IMR-90 (cell line): ENCODE measurements around the gene PDK1. TPM values are rescaled to one million over a fixed set of nuclear protein-coding genes. Genes with fewer than 3 reads are reported as not detected.
A peak's percentile ranks its signal among the peaks of the same experiment; 100 is the strongest.

Experiments used
- ATAC-seq: fragments of 200-7000 bp; cut with Tn5 transposase; 2 replicates; pipeline ENCODE4 v1.9.1; 2020; ENCODE audit warnings: low read depth, mild to moderate bottlenecking, moderate library complexity
- BruUV-seq: library from RNA; stranded (reverse); fragments of 400-500 nt; replicated peaks from 2 replicates; lab custom pipeline; 2021; lab: Mats Ljungman, UMichigan
- CTCF ChIA-PET: fragments of 300-600 bp; formaldehyde crosslinking; extraction: SDS; loops from one replicate; lab custom pipeline; 2021; ENCODE audit warnings: antibody characterized with exemption; lab: Yijun Ruan, JAX
- POLR2A ChIA-PET: fragments of 300-600 bp; sonication (Branson Sonifier 250); formaldehyde crosslinking; loops from one replicate; lab custom pipeline; 2022; ENCODE audit warnings: antibody characterized with exemption; ENCODE audit not compliant: unreplicated experiment; lab: Charles Lee
- DNase-seq: peaks from one replicate; pipeline ENCODE4 v3.0.0; 2013
- H2AFZ ChIP-seq: replicated peaks from 2 replicates; pipeline ENCODE3; 2013; ENCODE audit warnings: low read length, mild to moderate bottlenecking; ENCODE audit not compliant: poor library complexity
- H2AK5ac ChIP-seq: 2 replicates; pipeline ENCODE4 v1.6.1; 2013; ENCODE audit warnings: low read depth, low read length, inconsistent platforms
- H2AK9ac ChIP-seq: replicated peaks from 2 replicates; pipeline ENCODE3; 2013; ENCODE audit warnings: mild to moderate bottlenecking, low read depth, low read length, moderate library complexity; ENCODE audit not compliant: poor library complexity
- H2BK120ac ChIP-seq: 2 replicates; pipeline ENCODE4 v1.6.1; 2013; ENCODE audit warnings: low read depth, low read length, inconsistent platforms
- H2BK15ac ChIP-seq: 3 replicates; pipeline ENCODE4 v1.6.1; 2013; ENCODE audit warnings: low read depth, low read length, inconsistent platforms
- H2BK20ac ChIP-seq: 2 replicates; pipeline ENCODE4 v1.6.1; 2013; ENCODE audit warnings: low read depth, mild to moderate bottlenecking, inconsistent platforms, low read length, moderate library complexity
- H2BK5ac ChIP-seq: 2 replicates; pipeline ENCODE4 v1.6.1; 2013; ENCODE audit warnings: mild to moderate bottlenecking, low read depth, low read length, inconsistent platforms; ENCODE audit not compliant: poor library complexity, severe bottlenecking
- H3K14ac ChIP-seq: replicated peaks from 2 replicates; pipeline ENCODE4 v1.6.1; 2013; ENCODE audit warnings: low read depth, low read length, inconsistent platforms
- H3K18ac ChIP-seq: 2 replicates; pipeline ENCODE4 v1.6.1; 2013; ENCODE audit warnings: low read depth, low read length, control low read depth
- H3K23ac ChIP-seq: 2 replicates; pipeline ENCODE4 v1.6.1; 2013; ENCODE audit warnings: low read depth, low read length, inconsistent platforms
- H3K27ac ChIP-seq: 2 replicates; pipeline ENCODE4 v1.5.1; 2013; ENCODE audit warnings: mild to moderate bottlenecking, control low read depth, low read length; ENCODE audit not compliant: insufficient read depth
- H3K27me3 ChIP-seq: 2 replicates; pipeline ENCODE4 v1.6.1; 2013; ENCODE audit warnings: low read length; ENCODE audit not compliant: control insufficient read depth, insufficient read depth
- H3K36me3 ChIP-seq: 2 replicates; pipeline ENCODE4 v1.6.1; 2013; ENCODE audit warnings: low read length, mixed read lengths; ENCODE audit not compliant: control insufficient read depth, insufficient read depth
- H3K4ac ChIP-seq: 2 replicates; pipeline ENCODE4 v1.6.1; 2013; ENCODE audit warnings: low read depth, low read length, inconsistent platforms
- H3K4me1 ChIP-seq: 2 replicates; pipeline ENCODE4 v1.6.1; 2013; ENCODE audit warnings: low read length, mixed read lengths; ENCODE audit not compliant: control insufficient read depth, insufficient read depth
- H3K4me2 ChIP-seq: 2 replicates; pipeline ENCODE4 v1.6.1; 2013; ENCODE audit warnings: low read depth, mild to moderate bottlenecking, control low read depth, low read length, moderate library complexity
- H3K4me3 ChIP-seq: 2 replicates; pipeline ENCODE4 v1.5.1; 2013; ENCODE audit warnings: low read depth, mild to moderate bottlenecking, control low read depth, low read length, moderate library complexity; ENCODE audit not compliant: insufficient read depth
- H3K56ac ChIP-seq: 2 replicates; pipeline ENCODE4 v1.6.1; 2013; ENCODE audit warnings: low read length, inconsistent platforms; ENCODE audit not compliant: insufficient read depth; ENCODE audit errors: extremely low read depth
- H3K79me1 ChIP-seq, 2 experiments: 2 replicates each; pipeline ENCODE4 v1.6.1; 2013; ENCODE audit warnings: low read length in 2 of 2, inconsistent platforms in 1 of 2, low read depth in 1 of 2
- H3K9ac ChIP-seq: 2 replicates; pipeline ENCODE4 v1.6.1; 2013; ENCODE audit warnings: low read depth, low read length, control low read depth
- H3K9me1 ChIP-seq: 2 replicates; pipeline ENCODE4 v1.6.1; 2013; ENCODE audit warnings: low read length, inconsistent platforms; ENCODE audit not compliant: insufficient read depth
- H3K9me3 ChIP-seq: 2 replicates; pipeline ENCODE4 v1.6.1; 2013; ENCODE audit warnings: low read length; ENCODE audit not compliant: control insufficient read depth, insufficient read depth
- H4K20me1 ChIP-seq: 2 replicates; pipeline ENCODE4 v1.6.1; 2013; ENCODE audit warnings: low read length, inconsistent platforms; ENCODE audit not compliant: insufficient read depth
- H4K5ac ChIP-seq: 2 replicates; pipeline ENCODE4 v1.6.1; 2013; ENCODE audit warnings: mild to moderate bottlenecking, low read depth, low read length, control low read depth
- H4K8ac ChIP-seq, 2 experiments: 2 replicates each; pipeline ENCODE4 v1.6.1; 2013; ENCODE audit warnings: low read depth in 2 of 2, low read length in 2 of 2, control low read depth in 1 of 2, inconsistent platforms in 1 of 2
- H4K91ac ChIP-seq: 2 replicates; pipeline ENCODE4 v1.6.1; 2013; ENCODE audit warnings: low read depth, low read length, inconsistent platforms; ENCODE audit not compliant: insufficient read depth
- CHD1 ChIP-seq: IDR thresholded peaks from 2 replicates; pipeline ENCODE4 v1.6.1; 2012; ENCODE audit warnings: low read depth, low read length, improper control_type of control experiment
- WGBS, 2 experiments: methylation state at CpG; one replicate each; pipeline versions ENCODE4 v1.1.5 to v1.1.7; 2013; ENCODE audit warnings: missing lambda C conversion rate in 2 of 2; ENCODE audit not compliant: insufficient read length in 1 of 2; ENCODE audit errors: extremely low coverage in 2 of 2; 5-methylcytosine and 5-hydroxymethylcytosine counted together
- dilution Hi-C: fragments of 300-500 bp; cut with HindIII; formaldehyde crosslinking; loops from one replicate; pipeline ENCODE4 v1.14.3; 2018; ENCODE audit warnings: low sequenced_read_pairs; ENCODE audit not compliant: unreplicated experiment
- in situ Hi-C: fragments of 300-500 bp; cut with MboI; formaldehyde crosslinking; loops from 3 replicates; pipeline ENCODE4 v1.14.3; 2019; ENCODE audit warnings: low sequenced_read_pairs, inconsistent platforms, mixed read lengths
- intact Hi-C: fragments of 100-400 bp; cut with micrococcal nuclease; formaldehyde crosslinking; loops from 2 replicates; pipeline ENCODE4 v1.10.0; 2022
- polyA plus RNA-seq, 3 experiments: library from polyadenylated mRNA; depleted of rRNA; stranded (reverse); fragments of >200 nt; gene quantifications; 2 replicates each; pipeline ENCODE4 v1.2.3, GENCODE V29; 2012; ENCODE audit warnings: low replicate concordance in 1 of 3
- total RNA-seq: library from RNA; depleted of rRNA; stranded (reverse); fragments of >200 nt; gene quantifications from 2 replicates; pipeline ENCODE4 v1.2.3, GENCODE V29; 2012

The PDK1 gene
- total and polyA plus RNA-seq, 2 of the 4 experiments (the other 2 are of a cell fraction): 38.1 to 85.9 TPM

DNA sequence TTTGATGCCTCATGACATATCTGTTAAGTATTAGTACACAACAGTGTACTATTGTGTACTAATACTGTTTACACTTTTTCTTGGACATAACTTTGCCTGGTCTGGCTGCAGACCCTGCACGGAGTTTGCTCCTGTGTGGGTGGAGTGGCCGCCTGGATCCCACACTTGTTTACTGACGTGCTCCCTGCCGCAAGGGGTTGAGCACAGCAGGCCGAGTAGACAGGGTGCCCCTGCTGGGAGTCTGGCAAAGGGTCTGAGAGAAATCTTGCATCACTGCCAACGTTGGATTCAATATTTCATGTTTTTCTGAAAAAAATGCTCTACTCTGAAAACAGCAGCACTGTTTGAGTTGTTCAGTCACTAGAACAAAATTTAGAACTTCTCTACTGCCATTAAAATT is 59.0 kb downstream of the PDK1 start:
- Histone ChIP-seq H3K4me3 (no peak overlapping the region), H2BK15ac (no peak overlapping the region), H4K20me1 (no peaks in the 10 kb centered on the region), H3K27ac (no peak overlapping the region), H2AK5ac (no peak overlapping the region), H2BK120ac (no peak overlapping the region), H2BK5ac (no peak overlapping the region), H3K79me1 (peaks cover 3 to 11% of the 10 kb centered on the region in 2 experiments; a peak in 1 of 4 replicates), H3K27me3 (no peaks in the 10 kb centered on the region), H4K8ac (no peak overlapping the region), H3K18ac (no peak overlapping the region), H3K4me2 (no peak overlapping the region), H4K91ac (no peak overlapping the region), H3K9me1 (no peaks in the 10 kb centered on the region; the same call in 1 of the 2 replicates), H2AFZ (no peak overlapping the region), H3K4me1 (peaks cover 11% of the 10 kb centered on the region), H3K14ac (0 out of 2 replicates have a peak overlapping the region, but pooled peaks have one; percentile 22), H3K56ac (no peak overlapping the region), H4K5ac (no peak overlapping the region), H3K36me3 (peaks cover 6% of the 10 kb centered on the region), H2AK9ac (no peak overlapping the region), H3K9me3 (no peaks in the 10 kb centered on the region), H3K9ac (no peak overlapping the region), H3K4ac (no peak overlapping the region), H3K23ac (no peak overlapping the region), H2BK20ac (no peak overlapping the region)
- in situ Hi-C loops (no loop called here), dilution Hi-C loops (no loop called here), intact Hi-C loops (no loop called here)
- ChIA-PET POLR2A (no interaction called here), CTCF (no interaction called here)
- DNase-seq (no peak), ATAC-seq (no peak)
- 86% methylated on average over 2 of the region's 6 CpGs; no CpG with 5 or more reads in 1 of the 2 experiments for WGBS, 2 experiments
- no TSS peak for BruUV-seq
- TF ChIP-seq CHD1: no peak
